Activated CD4-positive, CD25-positive, alpha-beta regulatory T cell treated with anti-CD3 and anti-CD28 coated beads, Interleukin-2, amount 50 U/mL, for 16 hours (primary cell): ENCODE data around the gene UVRAG.

ENCODE experiments used
- DNase-seq: peaks from one replicate; pipeline ENCODE4 v3.0.0-alpha.2; 2020; ENCODE audit warnings: low read depth, low spot score

The UVRAG gene

GRCh38 chr11:75783416-75784084 is 31.5 kb upstream of the UVRAG start:
- DNase-seq, result no peak

GRCh38 chr11:75784085-75784478 is 30.9 kb upstream of the UVRAG start:
- DNase-seq, result no peak

- no peak for DNase-seq
Measured at GRCh38 chr11:75784506-75784905, 30.5 kb upstream of the UVRAG start.

- no peak for DNase-seq
Measured at GRCh38 chr11:75785187-75785586, 29.8 kb upstream of the UVRAG start.

- no peak for DNase-seq
Measured at GRCh38 chr11:75786101-75786736, 28.8 kb upstream of the UVRAG start.

- no peak for DNase-seq
Measured at GRCh38 chr11:75789521-75789920, 25.5 kb upstream of the UVRAG start.

GRCh38 chr11:75790986-75791385 is 24.0 kb upstream of the UVRAG start:
- no peak for DNase-seq

GRCh38 chr11:75792127-75792731 is 22.8 kb upstream of the UVRAG start:
- DNase-seq, result no peak

GRCh38 chr11:75792997-75793800 is 21.8 kb upstream of the UVRAG start:
- no peak for DNase-seq

GRCh38 chr11:75793966-75794365 is 21.0 kb upstream of the UVRAG start:
- no peak for DNase-seq

GRCh38 chr11:75795276-75796090 is 19.5 kb upstream of the UVRAG start:
- DNase-seq, result no peak

GRCh38 chr11:75796091-75796435 is 18.9 kb upstream of the UVRAG start:
- DNase-seq, result no peak

- DNase-seq, result no peak
Measured at GRCh38 chr11:75797116-75797515, 17.9 kb upstream of the UVRAG start.

GRCh38 chr11:75797792-75798191 is 17.2 kb upstream of the UVRAG start:
- no peak for DNase-seq

- DNase-seq, result no peak
Measured at GRCh38 chr11:75800136-75800675, 14.8 kb upstream of the UVRAG start.

GRCh38 chr11:75800728-75801361 is 14.2 kb upstream of the UVRAG start:
- DNase-seq, result no peak

GRCh38 chr11:75801362-75802020 is 13.5 kb upstream of the UVRAG start:
- no peak for DNase-seq

- DNase-seq, result no peak
Measured at GRCh38 chr11:75802021-75802912, 12.7 kb upstream of the UVRAG start.
